ENCODE data around the gene RITA1.

Gene RITA1

GRCh38 chr12:113183030-113183589, 2.4 kb upstream of the RITA1 start:
- no peak for FAIRE-seq
- DNase-seq (ENCODE audit: insufficient read length, low spot score) = no peak
- TF ChIP-seq CTCF (IDR thresholded peaks at IDR 0.05; ENCODE audit: insufficient read depth, missing control alignments) = no peak

GRCh38 chr12:113184098-113184899, 1.2 kb upstream of the RITA1 start:
- TF ChIP-seq CTCF (IDR thresholded peaks at IDR 0.05; ENCODE audit: insufficient read depth, missing control alignments) = no peak
- FAIRE-seq = no peak
- no peak for DNase-seq (ENCODE audit: insufficient read length, low spot score)

GRCh38 chr12:113184900-113185179, 681 bp upstream of the RITA1 start:
- no peak for TF ChIP-seq CTCF (IDR thresholded peaks at IDR 0.05; ENCODE audit: insufficient read depth, missing control alignments)
- no peak for FAIRE-seq
- DNase-seq (ENCODE audit: insufficient read length, low spot score) = peak; percentile 66

- no peak for TF ChIP-seq CTCF (IDR thresholded peaks at IDR 0.05; ENCODE audit: insufficient read depth, missing control alignments)
- no peak for DNase-seq (ENCODE audit: insufficient read length, low spot score)
- FAIRE-seq = no peak
Measured at GRCh38 chr12:113186033-113186365, 478 bp downstream of the RITA1 start.

- no peak for TF ChIP-seq CTCF (IDR thresholded peaks at IDR 0.05; ENCODE audit: insufficient read depth, missing control alignments)
- DNase-seq (ENCODE audit: insufficient read length, low spot score) (no peak), FAIRE-seq (no peak)
Measured at GRCh38 chr12:113186666-113187325, 1.3 kb downstream of the RITA1 start.

GRCh38 chr12:113189361-113189760, 3.8 kb downstream of the RITA1 start:
- no peak for TF ChIP-seq CTCF (IDR thresholded peaks at IDR 0.05; ENCODE audit: insufficient read depth, missing control alignments)
- no peak for FAIRE-seq
- no peak for DNase-seq (ENCODE audit: insufficient read length, low spot score)

GRCh38 chr12:113190761-113191160, 5.2 kb downstream of the RITA1 start:
- DNase-seq (ENCODE audit: insufficient read length, low spot score) (no peak), FAIRE-seq (no peak)
- TF ChIP-seq CTCF (IDR thresholded peaks at IDR 0.05; ENCODE audit: insufficient read depth, missing control alignments) = no peak
